Neutrophil (primary cell): ENCODE measurements around the gene SNX8.
"Not testable (repeated sequence)": the region's sequence is repeated elsewhere in the genome, so short reads cannot be mapped to it uniquely, and the experiment has no call there.

Source experiments
- H3K27ac ChIP-seq: fragments of 200-600 bp; sonication (generic); 2 replicates; pipeline ENCODE4 v1.5.1; 2016; ENCODE audit warnings: mild to moderate bottlenecking, moderate library complexity
- H3K27me3 ChIP-seq: fragments of 200-600 bp; sonication (generic); 2 replicates; pipeline ENCODE4 v1.6.0; 2016; ENCODE audit warnings: mild to moderate bottlenecking
- H3K36me3 ChIP-seq: fragments of 200-600 bp; sonication (generic); 2 replicates; pipeline ENCODE4 v1.5.1; 2017
- H3K4me1 ChIP-seq, 2 experiments: fragments of 200-600 bp in 1 of 2; sonication (generic) in 1 of 2; 1 replicate in 1 of 2; 2 replicates in 1 of 2; pipeline versions ENCODE4 v1.5.1 to v1.6.1; 2013 to 2016; ENCODE audit warnings: low read depth in 1 of 2, low read length in 1 of 2, mild to moderate bottlenecking in 1 of 2, moderate library complexity in 1 of 2; ENCODE audit not compliant: control insufficient read depth in 1 of 2, insufficient read depth in 1 of 2
- H3K4me3 ChIP-seq, 2 experiments: fragments of 200-600 bp in 1 of 2; sonication (generic) in 1 of 2; 1 replicate in 1 of 2; 2 replicates in 1 of 2; pipeline ENCODE4 v1.5.1; 2013 to 2016; ENCODE audit warnings: low read depth in 1 of 2, low read length in 1 of 2, mild to moderate bottlenecking in 1 of 2, moderate library complexity in 1 of 2
- H3K9me3 ChIP-seq: fragments of 200-600 bp; sonication (generic); 2 replicates; pipeline ENCODE4 v1.5.1; 2016
- CTCF ChIP-seq: fragments of 200-600 bp; sonication (generic); IDR thresholded peaks from 2 replicates; pipeline ENCODE4 v1.5.1; 2016; ENCODE audit warnings: antibody characterized with exemption

Gene SNX8

GRCh38 chr7:2321020-2321419 lies 6.8 kb upstream of the SNX8 start:
- TF ChIP-seq CTCF = no peak
- Histone ChIP-seq H3K27ac (no peak overlapping the region), H3K36me3 (no peaks in the 10 kb centered on the region), H3K9me3 (no peaks in the 10 kb centered on the region), H3K4me1 (no peaks in the 10 kb centered on the region), H3K27me3 (no peaks in the 10 kb centered on the region), H3K4me3 (no peak overlapping the region)

GRCh38 chr7:2317556-2318293 lies 3.5 kb upstream of the SNX8 start:
- H3K4me1 ChIP-seq = peaks cover 11 to 16% of the 10 kb centered on the region in 2 experiments
- H3K27me3 ChIP-seq = no peaks in the 10 kb centered on the region
- TF ChIP-seq CTCF = no peak
- H3K4me3 ChIP-seq = no peak overlapping the region
- no peaks in the 10 kb centered on the region for H3K36me3 ChIP-seq
- H3K9me3 ChIP-seq = no peaks in the 10 kb centered on the region
- no peak overlapping the region for H3K27ac ChIP-seq

GRCh38 chr7:2316578-2316977 lies 2.3 kb upstream of the SNX8 start:
- no peak overlapping the region for H3K27ac ChIP-seq
- H3K36me3 ChIP-seq = no peaks in the 10 kb centered on the region
- TF ChIP-seq CTCF = no peak
- no peak overlapping the region for H3K4me3 ChIP-seq
- H3K9me3 ChIP-seq = no peaks in the 10 kb centered on the region
- no peaks in the 10 kb centered on the region for H3K27me3 ChIP-seq
- H3K4me1 ChIP-seq = peaks cover 11 to 16% of the 10 kb centered on the region in 2 experiments

GRCh38 chr7:2315787-2316186 lies 1.5 kb upstream of the SNX8 start:
- Histone ChIP-seq H3K27ac (no peak overlapping the region), H3K9me3 (no peaks in the 10 kb centered on the region), H3K4me3 (no peak overlapping the region), H3K36me3 (no peaks in the 10 kb centered on the region), H3K27me3 (no peaks in the 10 kb centered on the region), H3K4me1 (peaks cover 11 to 16% of the 10 kb centered on the region in 2 experiments)
- no peak for TF ChIP-seq CTCF

GRCh38 chr7:2314956-2315530 lies 802 bp upstream of the SNX8 start:
- H3K27ac ChIP-seq = peak overlapping the region; percentile 79
- H3K27me3 ChIP-seq, H3K36me3 ChIP-seq, H3K9me3 ChIP-seq: not testable (repeated sequence)
- peak overlapping the region; percentile 64 to 76 for H3K4me3 ChIP-seq
- peaks cover 11 to 16% of the 10 kb centered on the region in 2 experiments for H3K4me1 ChIP-seq

GRCh38 chr7:2313450-2314208 lies 612 bp downstream of the SNX8 start:
- H3K4me3 ChIP-seq = peak overlapping the region; percentile 64 to 76
- H3K27ac ChIP-seq = peak overlapping the region; percentile 79
- TF ChIP-seq CTCF = no peak
- no peaks in the 10 kb centered on the region for H3K36me3 ChIP-seq
- no peaks in the 10 kb centered on the region for H3K9me3 ChIP-seq
- H3K27me3 ChIP-seq = no peaks in the 10 kb centered on the region
- peaks cover 11 to 16% of the 10 kb centered on the region in 2 experiments for H3K4me1 ChIP-seq
